Measurements from ENCODE around the gene DSCAML1.

DSCAML1 gene

GRCh38 chr11:117424781-117425180, 372.2 kb downstream of the DSCAML1 start:
- no peaks in the 10 kb centered on the region for H3K9me3 Mint-ChIP-seq
- H3K27me3 Mint-ChIP-seq (ENCODE audit: low read depth, poor library complexity): peaks cover 55% of the 10 kb centered on the region
- no peak overlapping the region for H3K27ac Mint-ChIP-seq
- TF ChIP-seq, protein P1, sequence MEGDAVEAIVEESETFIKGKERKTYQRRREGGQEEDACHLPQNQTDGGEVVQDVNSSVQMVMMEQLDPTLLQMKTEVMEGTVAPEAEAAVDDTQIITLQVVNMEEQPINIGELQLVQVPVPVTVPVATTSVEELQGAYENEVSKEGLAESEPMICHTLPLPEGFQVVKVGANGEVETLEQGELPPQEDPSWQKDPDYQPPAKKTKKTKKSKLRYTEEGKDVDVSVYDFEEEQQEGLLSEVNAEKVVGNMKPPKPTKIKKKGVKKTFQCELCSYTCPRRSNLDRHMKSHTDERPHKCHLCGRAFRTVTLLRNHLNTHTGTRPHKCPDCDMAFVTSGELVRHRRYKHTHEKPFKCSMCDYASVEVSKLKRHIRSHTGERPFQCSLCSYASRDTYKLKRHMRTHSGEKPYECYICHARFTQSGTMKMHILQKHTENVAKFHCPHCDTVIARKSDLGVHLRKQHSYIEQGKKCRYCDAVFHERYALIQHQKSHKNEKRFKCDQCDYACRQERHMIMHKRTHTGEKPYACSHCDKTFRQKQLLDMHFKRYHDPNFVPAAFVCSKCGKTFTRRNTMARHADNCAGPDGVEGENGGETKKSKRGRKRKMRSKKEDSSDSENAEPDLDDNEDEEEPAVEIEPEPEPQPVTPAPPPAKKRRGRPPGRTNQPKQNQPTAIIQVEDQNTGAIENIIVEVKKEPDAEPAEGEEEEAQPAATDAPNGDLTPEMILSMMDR (IDR thresholded peaks at IDR 0.05): no peak
- peaks cover 37% of the 10 kb centered on the region for H3K4me1 Mint-ChIP-seq
- no peaks in the 10 kb centered on the region for H3K36me3 Mint-ChIP-seq (ENCODE audit: low read depth)
- no peak overlapping the region for H3K4me3 Mint-ChIP-seq
- no peak for DNase-seq

- Mint-ChIP-seq H3K4me1 (peaks cover 33% of the 10 kb centered on the region), H3K4me3 (no peak overlapping the region), H3K9me3 (no peaks in the 10 kb centered on the region), H3K27me3 (ENCODE audit: low read depth, poor library complexity) (peaks cover 59% of the 10 kb centered on the region), H3K27ac (no peak overlapping the region), H3K36me3 (ENCODE audit: low read depth) (no peaks in the 10 kb centered on the region)
- DNase-seq: no peak
- TF ChIP-seq, protein P1 (IDR thresholded peaks at IDR 0.05): no peak
Measured at GRCh38 chr11:117423046-117423575, 373.9 kb downstream of the DSCAML1 start.

DNA sequence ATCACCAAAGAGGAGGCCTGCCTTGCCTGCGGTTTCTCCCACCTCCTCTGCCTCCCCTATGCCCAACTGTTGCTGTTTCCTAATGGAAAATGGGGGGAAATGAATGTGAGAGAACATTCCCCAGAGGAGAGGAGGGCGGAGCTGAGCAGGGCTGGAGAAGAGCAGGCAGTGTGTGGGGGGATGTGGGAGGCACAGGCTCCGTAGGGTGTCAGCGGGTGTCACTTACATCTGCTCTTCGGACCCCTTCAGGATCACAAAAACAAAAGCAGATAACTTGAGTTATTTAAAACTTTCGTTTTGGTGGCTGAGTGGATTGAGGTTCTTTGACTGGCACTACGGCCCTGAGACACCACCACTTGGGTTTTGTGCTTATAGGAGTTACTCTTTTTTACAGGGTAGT, 375.5 kb downstream of the DSCAML1 start:
- peaks cover 18% of the 10 kb centered on the region for H3K4me1 Mint-ChIP-seq
- no peak for DNase-seq

GRCh38 chr11:117421041-117421440, 376.0 kb downstream of the DSCAML1 start:
- Mint-ChIP-seq H3K4me1 (peaks cover 15% of the 10 kb centered on the region), H3K4me3 (no peak overlapping the region), H3K27ac (no peak overlapping the region), H3K9me3 (no peaks in the 10 kb centered on the region), H3K27me3 (ENCODE audit: low read depth, poor library complexity) (peaks cover 53% of the 10 kb centered on the region), H3K36me3 (ENCODE audit: low read depth) (no peaks in the 10 kb centered on the region)
- TF ChIP-seq, protein P1 (IDR thresholded peaks at IDR 0.05): no peak
- no peak for DNase-seq

More for the DNA sequence above, 375.5 kb downstream of the DSCAML1 start:
- H3K4me3 Mint-ChIP-seq: no peak overlapping the region
- TF ChIP-seq, protein P1 (IDR thresholded peaks at IDR 0.05): no peak
- H3K27me3 Mint-ChIP-seq (ENCODE audit: low read depth, poor library complexity): peaks cover 57% of the 10 kb centered on the region
- H3K27ac Mint-ChIP-seq: no peak overlapping the region
- no peaks in the 10 kb centered on the region for H3K9me3 Mint-ChIP-seq
- no peaks in the 10 kb centered on the region for H3K36me3 Mint-ChIP-seq (ENCODE audit: low read depth)

DNA sequence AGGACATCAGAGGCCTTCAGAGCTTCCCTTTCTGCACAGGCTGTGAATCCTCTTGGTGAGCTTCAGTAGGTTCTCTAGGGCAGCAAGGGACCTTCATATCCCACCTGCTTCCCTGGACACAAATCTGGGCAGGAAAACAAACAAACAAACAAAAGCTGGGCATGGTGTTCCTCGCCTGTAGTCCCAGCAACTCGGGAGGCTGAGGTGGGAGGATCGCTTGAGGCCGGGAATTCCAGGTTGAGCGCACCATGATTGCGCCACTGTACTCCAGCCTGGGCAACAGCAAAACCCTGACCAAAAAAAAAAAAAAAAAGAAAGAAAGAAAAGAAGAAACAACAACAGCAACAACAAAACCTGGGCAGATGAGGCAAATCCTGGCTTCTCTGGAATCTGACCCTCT, 376.4 kb downstream of the DSCAML1 start:
- Mint-ChIP-seq H3K27me3 (ENCODE audit: low read depth, poor library complexity) (peaks cover 50% of the 10 kb centered on the region), H3K9me3 (no peaks in the 10 kb centered on the region), H3K4me1 (peaks cover 11% of the 10 kb centered on the region), H3K27ac (no peak overlapping the region), H3K4me3 (no peak overlapping the region), H3K36me3 (ENCODE audit: low read depth) (no peaks in the 10 kb centered on the region)
- TF ChIP-seq, protein P1 (IDR thresholded peaks at IDR 0.05): no peak
- DNase-seq: no peak

DNA sequence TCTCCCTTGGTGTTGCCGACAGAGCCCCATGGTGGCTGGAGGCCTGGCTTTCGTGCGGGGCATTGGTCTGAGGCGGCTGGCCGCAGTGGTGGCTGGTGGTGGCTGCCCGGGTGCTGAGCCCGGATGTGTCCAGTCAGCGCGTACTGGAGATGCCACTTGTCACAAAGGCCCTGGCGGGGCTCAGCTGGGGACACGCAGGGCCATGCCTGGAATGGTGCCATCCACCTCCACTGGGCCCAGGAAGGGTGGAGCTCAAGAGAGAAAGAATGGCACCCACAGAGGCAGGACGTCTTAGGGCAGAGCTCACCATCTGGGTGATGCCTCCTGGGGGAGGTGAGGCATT, 376.9 kb downstream of the DSCAML1 start:
- no peak for DNase-seq
- Mint-ChIP-seq H3K27me3 (ENCODE audit: low read depth, poor library complexity) (peaks cover 47% of the 10 kb centered on the region), H3K9me3 (no peaks in the 10 kb centered on the region), H3K36me3 (ENCODE audit: low read depth) (no peaks in the 10 kb centered on the region), H3K4me3 (no peak overlapping the region), H3K4me1 (peaks cover 16% of the 10 kb centered on the region), H3K27ac (no peak overlapping the region)
- TF ChIP-seq, protein P1 (IDR thresholded peaks at IDR 0.05): no peak
